ENCODE data around the gene TUBGCP6.

TUBGCP6 gene

DNA sequence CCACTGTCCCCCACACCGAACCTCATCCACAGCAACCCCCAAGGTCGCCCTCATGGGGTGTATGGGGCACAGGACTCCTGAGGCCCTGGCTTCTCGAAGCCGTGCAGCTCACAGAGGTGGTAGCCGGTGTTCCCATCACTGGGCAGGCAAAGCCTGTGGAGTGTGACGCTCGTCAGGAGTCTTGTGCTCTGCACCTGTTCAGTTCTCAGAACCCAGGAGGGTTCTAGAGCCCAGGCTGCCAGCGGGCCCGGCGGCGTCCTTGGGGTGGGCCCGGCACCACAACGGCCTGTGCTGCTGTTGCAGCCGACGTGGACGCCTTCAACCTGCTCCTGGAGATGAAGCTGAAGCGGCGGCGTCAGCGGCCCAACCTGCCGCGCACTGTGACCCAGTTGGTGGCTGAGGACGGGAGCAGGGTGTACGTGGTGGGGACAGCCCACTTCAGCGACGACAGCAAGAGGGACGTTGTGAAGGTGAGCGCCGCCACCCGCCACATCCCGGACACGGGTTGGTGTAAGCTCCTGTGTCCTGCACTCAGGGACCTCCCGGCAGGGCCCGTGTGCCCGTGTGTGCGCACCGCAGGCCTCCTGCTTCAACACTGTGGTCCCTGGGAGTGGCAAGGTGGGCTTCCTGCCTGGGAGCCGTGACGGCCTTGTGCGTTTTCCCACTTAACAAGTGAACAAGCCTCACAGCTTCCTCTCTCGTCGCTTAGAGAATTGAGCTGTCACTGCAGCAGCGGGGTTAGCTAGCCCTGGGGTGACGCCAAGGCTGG is 50.6 kb downstream of the TUBGCP6 start:
- DNase-seq (ENCODE audit: low spot score), result no peak

DNA sequence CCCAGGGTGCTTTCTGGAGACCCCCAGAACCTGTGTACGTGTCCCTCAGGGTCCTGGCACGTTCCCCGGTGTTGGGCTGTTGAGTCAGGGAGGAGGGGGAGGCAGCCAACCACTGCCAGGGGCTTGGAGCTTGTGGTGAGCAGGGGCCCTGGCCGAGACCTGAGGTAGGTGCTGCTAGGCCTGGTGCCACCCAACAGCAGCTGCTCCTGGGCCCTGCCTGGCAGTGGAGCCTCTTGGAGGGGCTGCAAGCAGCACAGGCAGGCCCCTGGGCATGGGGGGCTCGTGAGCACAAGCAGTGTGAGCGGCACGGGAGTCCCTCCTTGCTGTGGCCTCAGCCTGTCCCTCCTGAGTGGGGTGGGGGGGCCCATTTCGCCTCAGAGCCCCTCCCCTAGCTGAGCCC is 51.2 kb downstream of the TUBGCP6 start:
- no peak for DNase-seq (ENCODE audit: low spot score)

DNA sequence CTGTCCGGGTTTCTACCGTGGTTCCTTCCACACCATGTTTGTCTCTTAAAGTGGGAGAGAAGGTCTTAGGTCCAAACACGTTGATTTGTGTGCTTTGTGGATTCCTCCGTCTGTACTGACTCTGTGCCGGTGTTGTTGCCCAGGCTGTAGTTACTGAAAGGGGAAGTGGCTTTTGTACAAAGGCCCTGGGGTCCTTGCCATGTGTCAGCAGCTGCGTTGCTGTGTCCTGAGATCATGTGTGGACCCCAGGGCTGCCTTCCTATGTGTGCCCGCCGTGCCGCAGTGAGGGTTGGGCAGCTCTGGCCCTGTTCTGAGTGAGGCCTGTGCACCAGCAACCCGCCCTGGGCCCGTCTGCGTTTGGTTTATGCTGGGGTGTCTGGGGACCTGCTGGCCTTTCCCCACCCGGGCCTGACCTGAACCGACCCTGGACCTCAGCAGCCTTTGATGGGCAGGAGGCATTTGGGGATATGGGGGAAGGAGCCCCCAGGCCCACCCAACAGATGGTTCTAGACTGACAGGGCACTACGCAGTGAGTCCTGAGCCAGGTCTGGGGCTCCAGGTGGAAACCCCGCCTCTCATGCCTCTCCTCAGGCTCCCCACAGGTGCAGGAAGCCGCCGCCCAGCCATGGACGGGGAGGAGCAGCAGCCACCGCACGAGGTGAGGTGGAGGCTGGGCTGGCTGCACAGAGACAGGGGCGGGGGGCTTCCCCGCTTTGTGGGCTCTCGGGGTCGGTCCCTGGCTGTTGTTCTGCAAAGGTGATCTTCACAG is 52.2 kb downstream of the TUBGCP6 start:
- DNase-seq (ENCODE audit: low spot score), result no peak

DNA sequence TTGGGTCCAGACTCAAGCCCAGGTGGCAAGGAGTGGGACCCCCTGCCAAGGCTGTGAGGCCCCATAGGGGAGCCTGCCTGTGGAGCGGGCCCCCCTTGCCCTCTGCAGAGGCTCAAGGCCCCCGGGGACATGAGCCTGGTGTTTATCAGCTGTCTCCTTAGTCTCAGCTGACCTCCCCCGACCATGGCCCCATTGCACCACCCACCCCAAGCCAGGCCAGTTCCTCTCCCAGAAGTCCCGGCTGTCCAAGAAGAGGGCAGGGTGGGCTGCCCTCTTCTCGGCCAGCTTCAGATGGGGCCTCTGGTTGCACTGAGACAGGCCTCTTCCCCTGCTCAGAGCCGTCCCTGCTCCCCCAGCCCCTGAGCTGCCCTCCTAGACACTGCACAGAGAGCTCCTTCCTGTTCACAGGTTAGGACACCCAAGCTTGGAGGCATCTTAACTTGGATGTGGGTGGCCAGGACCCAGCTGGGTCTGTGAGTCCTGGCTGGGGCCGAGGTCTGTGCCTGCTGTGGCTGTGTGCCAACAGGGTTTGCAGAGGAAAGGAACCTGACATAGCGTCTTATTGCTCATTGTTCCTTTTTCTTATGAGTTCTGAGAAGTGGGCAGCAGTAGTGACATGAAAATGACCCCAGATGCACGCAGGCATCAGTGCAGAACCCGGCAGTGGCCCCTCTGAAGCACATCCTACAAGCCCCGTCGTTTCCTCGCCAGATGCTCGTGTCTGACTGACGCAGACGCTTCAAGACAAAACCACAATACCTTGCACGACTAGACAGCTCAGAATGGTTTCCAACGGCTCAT is 53.7 kb downstream of the TUBGCP6 start:
- peak; percentile 15 for DNase-seq (ENCODE audit: low spot score)

DNA sequence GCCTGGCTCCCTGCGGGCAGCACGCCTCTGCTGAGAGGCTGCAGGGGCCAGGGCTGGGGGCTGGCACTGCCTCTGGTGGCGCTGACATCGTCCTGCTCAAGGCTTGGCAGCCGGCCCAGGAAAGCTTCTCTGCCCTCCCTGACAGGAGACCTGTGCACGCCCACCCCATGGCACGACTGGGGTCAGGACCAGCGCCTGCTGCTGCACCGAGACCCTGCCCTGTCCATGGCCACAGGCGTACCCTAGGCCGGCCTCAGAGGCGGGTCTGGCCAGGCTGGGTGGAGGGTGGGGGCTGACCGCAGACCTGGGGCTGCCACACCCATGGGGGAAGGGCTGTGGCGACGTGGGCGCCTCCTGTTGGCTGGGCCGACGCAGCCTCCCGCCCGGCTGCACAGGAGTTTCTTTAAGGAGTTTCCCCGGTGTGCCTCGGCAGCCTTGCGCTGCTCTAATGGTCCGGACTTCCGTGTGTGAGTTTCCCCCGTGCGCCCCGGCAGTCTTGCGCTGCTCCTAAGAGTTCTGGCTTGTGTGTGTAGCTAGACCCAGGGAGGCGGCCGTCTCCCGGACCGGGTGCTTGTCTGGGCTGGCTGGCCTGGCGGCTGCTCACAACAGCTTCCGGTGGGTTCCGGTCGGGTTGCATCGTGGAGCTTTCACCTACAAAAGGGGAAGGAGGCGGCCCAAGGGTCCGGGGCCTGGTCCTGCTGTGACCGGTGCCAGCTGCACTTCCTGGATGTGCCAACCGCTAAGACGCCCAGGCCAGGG is 54.5 kb downstream of the TUBGCP6 start:
- peak; percentile 92 for DNase-seq (ENCODE audit: low spot score)

DNA sequence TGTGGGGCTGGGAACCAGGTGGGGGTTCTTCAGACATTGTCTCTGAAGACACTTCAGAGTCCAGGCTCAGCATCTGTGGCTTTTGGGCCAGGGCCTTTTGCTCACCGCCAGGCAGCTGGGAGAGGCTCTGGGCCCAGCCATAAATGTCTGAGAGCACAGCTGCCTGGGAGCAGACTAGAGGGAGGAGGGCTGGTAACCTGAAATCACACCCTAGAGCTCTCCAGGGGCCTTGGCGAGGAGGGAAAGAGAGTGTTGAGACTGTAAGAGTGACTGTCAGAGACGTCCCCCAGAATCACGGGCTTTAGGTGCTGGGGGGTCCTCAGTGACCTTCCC is 55.0 kb downstream of the TUBGCP6 start:
- DNase-seq (ENCODE audit: low spot score), result no peak

DNA sequence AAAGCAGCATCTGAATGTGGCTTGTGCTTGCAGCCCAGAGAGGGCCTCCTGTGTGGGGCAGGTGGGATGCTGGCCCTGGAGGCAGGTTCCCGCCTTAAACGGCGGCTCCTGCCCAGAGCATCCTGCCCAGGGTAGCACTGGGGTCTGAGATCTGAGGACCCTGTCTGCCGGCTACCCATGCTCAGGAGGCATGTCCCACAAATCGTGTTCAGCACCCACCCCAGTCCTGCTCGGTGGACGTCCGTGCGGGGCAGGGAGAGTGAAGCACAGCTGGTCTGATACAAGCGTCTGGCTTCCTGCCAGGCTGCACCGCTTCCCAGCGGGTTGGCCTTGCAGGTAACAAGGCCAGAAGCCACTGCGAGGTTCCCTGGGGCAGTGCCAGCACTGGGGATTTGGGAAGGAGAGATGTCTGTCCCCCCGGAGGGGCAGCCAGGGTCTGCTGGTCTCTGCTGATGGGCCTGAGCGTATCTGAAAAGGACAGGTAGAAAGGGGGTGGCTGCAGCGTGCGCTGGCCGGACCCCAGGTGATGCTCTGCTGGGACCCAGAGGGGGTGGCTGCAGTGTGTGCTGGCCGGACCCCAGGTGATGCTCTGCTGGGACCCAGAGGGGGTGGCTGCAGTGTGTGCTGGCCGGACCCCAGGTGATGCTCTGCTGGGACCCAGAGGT is 55.5 kb downstream of the TUBGCP6 start:
- no peak for DNase-seq (ENCODE audit: low spot score)

DNA sequence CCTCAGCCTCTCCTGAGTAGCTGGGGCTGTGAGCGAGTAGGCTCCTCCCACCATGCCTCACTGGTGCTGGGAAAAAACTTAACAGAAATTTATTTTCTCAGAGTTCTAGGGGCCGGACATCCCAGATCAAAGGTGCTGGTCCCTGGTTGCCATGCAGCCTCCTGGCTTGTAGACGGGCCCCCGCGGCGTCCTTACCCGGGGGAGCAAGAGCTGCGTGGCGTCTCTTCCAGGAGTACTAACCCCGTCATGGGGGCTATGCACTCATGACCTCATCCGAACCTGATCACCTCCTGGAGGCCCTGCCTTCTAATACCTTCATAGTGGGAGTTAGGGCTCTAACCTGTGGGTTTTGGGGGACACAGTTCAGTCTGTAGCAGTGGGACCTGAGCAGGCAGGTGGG is 56.5 kb downstream of the TUBGCP6 start:
- DNase-seq (ENCODE audit: low spot score), result no peak

DNA sequence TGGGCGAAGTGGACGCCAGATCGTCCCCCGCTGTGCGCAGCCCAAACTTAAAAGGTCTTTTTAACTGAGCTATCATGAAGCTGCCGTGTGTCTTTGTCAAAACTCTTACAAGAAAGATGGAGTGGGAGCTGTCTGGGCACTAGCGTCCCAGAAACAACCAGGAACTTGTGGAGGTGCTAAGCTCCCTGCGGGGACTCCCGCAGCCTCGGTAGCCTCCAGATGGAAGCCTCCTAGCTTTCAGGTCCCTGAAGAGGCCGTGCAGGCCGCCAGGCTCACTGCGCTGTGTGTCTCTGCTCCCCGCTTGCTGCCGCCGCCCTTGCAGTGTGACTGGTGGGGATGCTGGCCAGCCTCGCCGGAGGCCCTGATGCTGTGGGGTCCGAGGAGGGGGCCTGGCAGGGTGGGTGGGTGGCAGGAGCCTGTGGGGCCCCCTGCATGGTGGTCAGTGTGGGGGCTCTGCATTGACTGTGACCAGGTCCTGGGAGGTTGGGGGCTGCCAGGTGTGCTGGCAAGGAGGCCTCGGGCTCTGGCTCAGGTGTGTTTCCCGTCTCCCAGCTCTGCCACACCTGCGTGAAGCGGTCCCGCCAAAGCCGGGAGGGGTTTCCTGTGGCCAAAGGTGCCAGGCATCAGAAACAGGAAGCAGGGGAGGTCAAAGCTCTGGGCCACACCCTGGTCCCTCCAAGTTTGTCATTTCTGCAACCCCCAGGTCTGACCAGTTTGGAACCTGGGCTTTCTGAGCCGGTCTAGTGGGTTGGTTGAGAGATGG is 57.9 kb downstream of the TUBGCP6 start:
- DNase-seq (ENCODE audit: low spot score), result no peak

DNA sequence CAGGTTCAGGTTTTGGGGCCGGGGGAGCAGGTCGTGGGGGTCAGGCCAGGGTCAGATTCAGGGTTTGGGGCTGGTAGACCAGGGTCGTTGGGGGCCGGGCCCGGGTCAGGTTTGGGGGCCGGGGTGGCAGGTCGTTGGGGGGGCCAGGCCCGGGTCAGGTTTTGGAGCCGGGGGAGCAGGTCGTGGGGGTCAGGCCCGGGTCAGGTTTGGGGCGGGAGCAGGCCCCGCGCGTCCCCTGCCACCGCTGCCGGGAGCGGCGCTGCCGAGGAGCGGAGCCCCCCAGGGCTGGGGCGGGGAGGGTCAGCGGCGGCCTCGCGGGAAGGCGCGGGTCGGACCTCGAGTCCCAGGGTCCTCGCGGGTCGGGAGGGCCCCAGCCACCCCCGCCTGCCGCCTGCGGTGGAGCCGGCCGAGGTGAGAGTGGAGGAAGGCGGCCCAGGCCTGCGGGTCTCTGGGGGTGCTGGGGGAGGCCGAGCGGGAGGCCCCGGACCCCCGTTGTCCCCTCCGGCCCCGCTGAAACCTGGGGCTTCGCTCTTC is 58.6 kb downstream of the TUBGCP6 start:
- DNase-seq (ENCODE audit: low spot score), result no peak

DNA sequence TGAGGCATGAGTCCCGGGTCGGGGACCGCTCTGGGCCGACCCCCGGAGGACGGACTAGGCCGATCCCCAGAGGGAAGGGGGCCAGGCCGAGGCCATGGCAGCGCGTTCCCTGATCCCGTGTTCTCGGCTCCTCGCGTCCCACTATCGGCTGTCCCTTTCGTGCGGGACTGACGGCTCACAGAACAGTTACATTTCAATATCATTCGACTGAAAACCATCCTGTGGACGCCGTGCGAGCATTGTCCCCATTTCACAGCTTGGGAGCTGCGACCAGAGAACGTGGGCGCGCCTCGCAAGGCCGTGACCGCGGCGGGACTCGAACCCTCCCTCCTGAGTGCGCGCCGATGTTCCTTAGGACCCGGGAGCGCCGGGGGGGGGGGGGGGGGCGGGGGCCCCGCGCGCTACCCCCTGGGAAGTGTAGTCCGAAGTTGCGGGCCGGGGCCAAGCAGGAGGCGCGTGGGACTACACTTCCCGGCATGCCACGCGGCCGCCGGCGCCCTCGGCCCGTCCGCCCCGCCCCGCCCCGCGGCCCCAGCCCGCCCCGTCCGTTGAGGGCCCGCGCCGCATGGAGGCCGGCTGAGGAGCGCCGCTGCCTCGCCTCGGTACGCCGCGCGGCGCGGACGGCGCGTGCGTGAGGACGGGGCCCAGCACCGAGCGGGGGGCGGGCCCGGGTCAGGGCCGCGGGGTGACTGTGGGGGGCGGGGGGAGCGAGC is 59.3 kb downstream of the TUBGCP6 start, which contains the start of gene TRABD:
TRABD (plus strand) TSS at position 539 of the 713 bp plus-strand sequence. CDS start 7,148 bp downstream, outside the sequence.
- peak; percentile 93 for DNase-seq (ENCODE audit: low spot score)

DNA sequence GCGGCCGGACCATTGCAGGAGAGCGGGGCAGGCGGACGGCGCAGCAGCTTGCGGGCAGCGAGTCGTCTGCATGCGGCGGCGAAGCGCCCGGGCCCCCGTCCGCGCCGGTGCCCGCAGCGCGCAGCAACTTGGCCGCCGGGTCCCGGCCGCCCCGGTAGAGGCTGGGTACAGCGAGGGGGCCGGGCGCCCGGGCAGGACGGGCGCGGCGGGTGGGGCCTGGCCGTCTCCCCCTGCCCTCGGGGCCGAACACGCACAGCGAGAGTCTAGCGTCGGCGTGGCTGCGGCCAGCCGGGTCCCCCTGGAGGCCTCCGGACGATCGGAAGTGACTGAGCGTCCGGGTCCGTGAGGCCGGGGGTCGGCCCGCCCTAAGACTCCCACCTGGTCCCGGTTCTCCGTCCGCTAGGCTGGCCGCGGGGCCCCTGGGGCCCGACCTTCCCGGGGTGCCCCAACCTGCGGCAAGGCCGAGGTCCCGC is 59.9 kb downstream of the TUBGCP6 start:
- DNase-seq (ENCODE audit: low spot score), result no peak

DNA sequence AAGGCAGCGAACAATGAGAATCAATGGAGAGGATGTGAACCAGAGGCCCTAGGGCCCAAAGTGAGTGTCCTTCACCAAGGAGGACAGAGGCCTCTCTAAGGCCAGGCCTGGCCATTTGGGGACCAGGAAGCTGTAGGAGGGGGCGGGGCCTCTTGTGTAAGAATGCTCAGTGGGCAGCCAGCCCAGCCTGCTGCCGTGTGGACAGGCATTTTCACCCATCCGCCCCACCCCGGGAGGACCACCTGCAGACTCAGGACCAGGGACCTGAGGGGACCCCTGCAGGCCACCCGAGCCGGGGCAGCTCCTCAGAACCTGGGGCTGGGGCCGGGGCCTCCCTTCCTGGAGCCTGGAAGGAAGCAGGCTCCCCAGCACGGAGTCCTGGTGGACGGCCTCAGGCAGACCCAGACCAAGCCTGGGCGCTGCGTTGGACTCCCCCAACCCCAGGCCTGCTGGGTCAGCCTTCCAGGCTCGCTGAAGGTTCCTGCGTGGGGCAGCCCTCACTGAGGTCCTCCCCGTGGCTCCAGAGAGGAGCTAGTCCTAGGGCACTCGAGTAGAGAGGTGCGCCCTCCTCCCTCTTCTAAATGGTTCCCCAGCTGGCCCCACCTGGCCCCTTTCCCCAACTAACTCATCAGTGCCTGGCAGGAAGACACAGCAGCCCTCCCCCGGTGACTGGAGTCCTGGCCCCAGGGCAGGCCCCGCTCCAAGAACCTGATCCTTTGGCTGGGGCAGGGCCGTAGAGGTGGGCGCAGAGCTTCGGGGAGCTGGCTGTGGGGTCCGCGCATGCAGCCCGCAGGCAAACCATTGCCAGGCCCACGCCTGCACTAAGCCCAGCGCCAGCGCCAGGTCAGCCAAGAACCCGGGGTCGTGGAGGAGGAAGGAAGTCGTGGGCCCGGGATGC is 60.6 kb downstream of the TUBGCP6 start:
- DNase-seq (ENCODE audit: low spot score), result peak; percentile 30

DNA sequence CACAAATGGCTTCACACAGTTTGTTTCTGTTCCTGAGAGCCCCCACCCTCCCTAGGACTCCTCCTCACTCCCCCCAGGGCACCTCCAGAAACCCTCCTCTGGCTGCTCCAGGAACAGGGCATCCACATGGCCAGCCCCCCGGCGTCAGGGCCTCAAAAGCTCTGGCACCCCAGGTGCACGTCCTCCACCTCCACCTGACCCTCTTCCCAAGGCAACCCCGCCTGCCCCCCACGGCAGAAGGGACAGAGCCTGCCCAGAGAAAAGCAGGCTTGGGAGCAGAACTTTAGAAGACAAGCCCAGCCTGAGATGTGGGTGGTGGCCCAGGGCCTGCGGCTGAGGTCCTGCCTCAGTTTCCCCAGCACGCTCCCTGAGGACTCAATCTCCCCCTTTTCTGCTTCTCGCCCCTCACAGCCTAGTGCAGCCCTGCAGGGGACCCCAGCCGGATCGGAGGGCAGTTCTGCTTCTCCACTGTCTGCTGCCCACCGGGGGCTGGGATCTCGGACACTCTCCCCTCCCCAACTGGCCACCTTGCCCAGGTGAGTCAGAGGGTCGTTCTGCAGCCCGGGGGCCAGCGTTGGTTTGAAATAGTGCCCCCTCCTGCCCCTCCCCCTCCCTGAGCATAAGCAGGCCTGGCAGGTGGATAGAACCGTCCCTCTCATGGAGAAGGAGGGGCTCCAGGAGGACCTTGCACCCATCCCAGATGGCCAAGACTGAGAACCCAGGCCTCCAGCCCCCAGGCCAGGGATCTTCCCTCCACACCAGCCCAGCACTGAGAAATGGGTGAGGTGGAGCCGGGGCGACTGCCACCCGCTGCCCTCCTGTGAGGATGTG is 61.5 kb downstream of the TUBGCP6 start:
- DNase-seq (ENCODE audit: low spot score), result no peak

DNA sequence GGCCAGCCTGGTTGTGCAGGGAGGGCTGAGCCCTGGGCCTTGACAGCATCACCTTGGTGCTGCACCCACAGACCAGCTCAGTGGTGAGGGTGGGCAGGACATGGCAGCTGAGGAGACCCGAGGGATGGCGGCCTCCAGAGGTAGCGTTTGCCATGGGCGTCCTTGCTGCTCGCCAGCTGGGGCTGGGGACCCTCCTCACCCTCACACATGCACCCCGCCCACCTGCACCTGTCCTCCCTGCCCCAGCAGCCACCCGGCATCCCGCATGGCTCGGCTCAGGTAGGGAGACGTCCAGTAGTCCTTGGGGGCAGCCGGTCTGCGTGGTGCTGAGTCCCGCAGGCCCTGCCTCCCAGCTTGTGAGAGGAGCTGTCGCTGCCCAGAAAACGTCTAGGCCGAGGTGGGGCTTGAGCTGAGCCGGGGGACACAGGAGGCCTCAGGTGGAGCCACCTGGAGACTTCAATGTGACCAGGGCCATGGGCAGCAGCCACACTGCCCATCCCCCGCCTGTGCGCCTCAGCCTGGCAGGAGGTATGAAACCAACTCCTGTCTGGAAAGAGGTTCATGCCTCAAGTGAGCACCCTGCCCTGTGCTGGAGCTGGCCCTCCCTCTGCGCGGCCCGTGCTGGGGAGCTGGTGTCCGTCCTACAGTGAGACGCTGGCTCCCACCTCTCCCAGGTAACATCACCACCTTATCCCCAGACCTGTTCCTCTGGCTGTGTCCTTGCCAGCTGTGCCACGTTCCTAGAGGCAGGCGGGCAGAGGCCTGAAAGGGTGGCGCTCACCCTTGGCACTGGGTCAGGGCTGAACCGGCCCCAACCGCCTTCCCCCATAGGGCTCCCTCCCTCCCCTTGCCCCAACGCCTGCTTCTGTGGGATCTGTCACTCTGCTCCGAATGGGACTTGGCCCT is 62.4 kb downstream of the TUBGCP6 start:
- DNase-seq (ENCODE audit: low spot score), result no peak

DNA sequence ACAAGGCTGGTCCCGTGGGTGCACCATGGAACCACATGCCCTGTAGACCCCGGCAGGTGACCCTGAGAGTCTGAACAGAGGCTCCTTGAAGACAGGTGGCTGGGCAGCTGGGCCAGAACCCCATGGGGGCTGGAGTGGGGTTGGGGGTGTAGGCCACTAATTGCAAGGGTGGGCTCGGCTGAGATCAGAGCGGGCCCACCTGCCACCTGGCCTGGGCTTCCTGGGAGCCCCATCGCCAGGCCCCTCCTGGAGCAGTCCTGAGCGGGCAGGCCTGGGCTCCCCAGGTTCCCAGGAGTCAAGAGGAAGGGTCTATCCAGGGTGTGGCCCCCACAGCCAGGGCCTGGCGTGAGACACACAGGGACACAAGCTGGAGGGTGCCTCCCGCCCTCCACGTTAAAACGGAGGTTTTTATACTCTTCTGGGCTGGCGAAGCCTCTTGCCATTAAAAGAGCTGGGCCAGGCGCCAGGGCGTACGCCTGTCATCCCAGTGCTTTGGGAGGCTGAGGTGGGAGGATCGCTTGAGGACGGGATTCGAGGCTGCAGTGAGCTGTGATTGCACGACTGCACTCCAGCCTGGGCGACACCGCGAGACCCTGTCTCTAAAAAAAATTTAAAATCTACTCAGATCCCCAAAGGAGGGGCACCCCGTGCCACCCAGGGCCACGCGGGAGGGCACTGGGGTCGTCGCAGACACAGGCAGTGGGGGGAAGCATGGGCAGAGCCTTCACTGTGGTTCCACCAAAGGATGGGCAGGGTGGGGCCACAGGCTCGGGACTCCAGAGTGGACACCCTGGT is 63.9 kb downstream of the TUBGCP6 start:
- DNase-seq (ENCODE audit: low spot score), result no peak
